HG02870 (cell line): ENCODE results near the gene MAP7D2.
A peak's percentile ranks its signal among the peaks of the same experiment; 100 is the strongest.

Experiments used
- ATAC-seq: cut with Tn5 transposase; IDR thresholded peaks from one replicate; pipeline ENCODE4 v1.9.1; 2021; ENCODE audit warnings: mild to moderate bottlenecking, moderate library complexity; ENCODE audit not compliant: unreplicated experiment

The MAP7D2 gene

DNA sequence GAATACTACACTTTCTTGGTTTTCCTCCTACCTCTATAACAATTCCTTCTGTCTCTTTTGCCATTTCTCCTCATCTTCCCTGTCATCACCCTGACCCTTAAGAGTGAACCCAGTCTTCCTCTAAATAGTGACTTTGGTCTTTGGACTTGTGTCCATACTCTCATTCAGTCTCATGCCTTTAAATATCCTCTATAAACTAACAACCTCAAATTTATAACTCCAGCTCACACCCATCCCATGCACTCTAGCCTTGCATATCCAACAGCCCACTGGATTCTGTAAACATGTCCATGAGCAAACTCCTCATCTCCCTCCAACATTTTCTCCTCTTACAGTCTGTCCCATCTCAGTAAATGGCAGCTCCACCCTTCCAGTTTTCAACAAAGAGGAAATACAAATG is 140.9 kb downstream of the MAP7D2 start:
- no peak for ATAC-seq

DNA sequence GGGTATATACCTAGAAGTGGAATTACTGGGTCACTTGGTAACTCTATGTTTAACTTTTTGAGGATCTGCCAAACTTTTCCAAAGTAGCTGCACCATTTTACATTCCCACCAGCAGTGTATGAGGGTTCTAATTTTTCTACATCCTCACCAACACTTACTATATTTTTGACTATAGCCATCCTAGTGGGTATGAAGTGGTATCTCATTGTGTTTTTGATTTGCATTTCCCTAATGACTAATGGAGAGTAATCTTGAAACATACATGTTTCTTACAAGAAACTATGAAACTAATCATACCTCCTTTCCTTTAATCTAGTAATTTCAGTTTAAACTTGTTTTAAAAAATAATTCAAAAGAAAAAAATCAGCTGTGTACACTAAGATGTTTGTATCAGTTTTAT is 143.7 kb downstream of the MAP7D2 start:
- no peak for ATAC-seq

DNA sequence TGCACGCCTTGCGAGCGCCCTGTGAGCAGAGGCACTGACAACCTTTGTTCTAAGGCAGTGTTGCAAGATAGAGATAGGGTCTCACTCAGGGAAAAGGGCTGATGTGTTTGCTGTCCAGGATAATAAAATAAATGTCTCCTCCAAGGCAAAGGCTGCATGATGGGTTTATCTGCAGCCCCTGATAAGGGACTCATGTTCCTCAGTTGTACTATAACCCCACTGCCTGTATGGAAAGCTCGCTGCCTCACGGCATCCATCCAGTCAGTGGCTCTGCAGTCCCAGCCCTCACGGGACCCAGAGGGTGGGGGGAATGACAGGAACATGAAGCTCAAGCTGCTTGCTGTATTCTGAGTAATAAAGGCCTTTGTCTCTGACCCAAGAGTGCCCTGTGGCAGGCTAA is 148.4 kb downstream of the MAP7D2 start:
- no peak for ATAC-seq

DNA sequence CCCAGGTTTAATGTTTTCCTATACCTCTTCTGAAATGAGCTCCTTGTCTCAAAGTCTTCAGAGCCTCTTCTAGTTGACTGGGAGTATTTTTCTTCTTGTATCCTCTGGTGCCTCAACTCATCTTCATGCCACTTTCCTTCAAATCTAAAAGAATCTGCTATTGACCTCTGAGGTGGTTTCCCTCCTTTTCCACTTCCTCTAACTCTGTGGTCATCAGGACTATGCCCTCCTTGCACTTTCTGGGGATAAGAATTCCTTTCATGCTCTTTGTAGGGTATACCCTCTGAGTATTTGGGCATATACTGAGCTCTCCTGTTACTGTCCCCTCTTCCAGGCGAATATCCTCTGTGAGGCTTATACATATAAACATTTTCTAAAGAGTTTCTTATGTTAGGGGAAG is 150.7 kb downstream of the MAP7D2 start:
- ATAC-seq: no peak

- peak; percentile 92 for ATAC-seq
Measured at GRCh38 chrX:19964017-19964710, 152.5 kb downstream of the MAP7D2 start.

- ATAC-seq: no peak
Measured at GRCh38 chrX:19960913-19961312, 155.8 kb downstream of the MAP7D2 start.

DNA sequence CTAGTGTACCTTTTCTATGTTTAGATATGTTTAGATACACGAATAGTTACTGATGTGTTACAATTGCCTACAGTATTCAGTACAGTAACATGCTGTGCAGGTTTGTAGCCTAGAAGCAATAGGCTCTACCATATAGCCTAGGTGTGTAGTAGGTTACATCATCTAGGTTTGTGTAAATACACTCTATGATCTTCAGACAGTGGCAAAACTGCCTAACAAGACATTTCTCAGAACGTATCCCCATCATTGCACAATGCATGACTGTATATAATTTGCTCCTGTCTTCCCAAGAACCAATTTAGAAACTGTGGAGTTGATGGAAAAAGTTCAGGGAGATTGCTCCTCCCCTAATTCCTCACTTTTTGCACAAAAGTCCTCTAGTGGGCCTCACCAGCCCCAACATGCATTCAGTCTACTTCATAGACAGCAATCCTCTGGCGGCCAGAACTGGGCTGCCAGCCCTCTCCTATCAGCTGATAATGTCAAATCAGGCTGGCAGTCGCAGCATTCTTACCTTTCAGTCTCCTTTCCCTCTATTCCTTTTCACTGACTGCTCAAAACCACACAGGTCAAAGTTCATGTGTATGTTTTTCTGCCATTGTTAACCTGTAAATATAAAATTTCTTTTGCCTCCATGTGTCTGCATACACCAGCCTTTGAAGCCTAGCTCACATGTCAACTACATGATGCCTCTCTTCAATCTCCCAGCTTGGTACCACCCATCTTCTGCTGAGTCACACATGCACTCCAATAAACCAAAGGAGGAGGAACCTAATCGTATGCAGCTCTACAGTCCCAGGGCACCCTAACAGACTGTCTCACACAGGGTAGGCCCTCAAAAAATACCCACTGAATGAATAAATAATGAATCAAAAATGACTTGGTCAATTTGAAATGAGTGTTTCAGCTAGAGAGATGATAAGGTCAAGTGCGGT is 157.9 kb downstream of the MAP7D2 start:
- no peak for ATAC-seq

DNA sequence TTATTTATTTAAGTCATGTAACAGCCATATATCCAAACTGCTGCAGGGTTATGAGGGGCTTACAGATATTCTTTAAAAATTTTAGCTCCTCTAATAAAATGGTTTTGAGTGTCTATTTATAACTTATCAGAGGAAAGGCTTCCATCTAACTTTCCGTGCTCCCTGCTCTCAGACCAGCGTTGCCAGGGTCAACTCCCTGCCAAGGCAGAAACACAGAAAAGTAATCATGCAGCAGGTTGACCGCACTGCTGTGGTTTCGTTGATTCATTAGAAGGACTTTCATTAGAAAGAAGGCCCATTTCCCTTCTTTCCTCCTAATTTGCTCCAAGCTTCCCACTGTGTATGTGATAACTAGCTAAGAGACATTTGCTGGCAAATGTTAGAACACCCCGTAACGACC is 159.8 kb downstream of the MAP7D2 start:
- no peak for ATAC-seq
